CD4-positive, alpha-beta memory T cell (primary cell): Measurements from ENCODE around the gene SCAMP4. TPM values are rescaled to one million over a fixed set of nuclear protein-coding genes. Genes with fewer than 3 reads are reported as not detected.

Experiments
- CTCF ChIA-PET: fragments of 350-600 bp; sonication (Branson Sonifier 250); formaldehyde crosslinking; loops from one replicate; lab custom pipeline; 2021; ENCODE audit warnings: inconsistent platforms; ENCODE audit not compliant: partially characterized antibody; lab: Charles Lee
- POLR2A ChIA-PET: fragments of 350-600 bp; sonication (Branson Sonifier 250); formaldehyde crosslinking; loops from one replicate; lab custom pipeline; 2021; ENCODE audit not compliant: partially characterized antibody; lab: Charles Lee
- DNase-seq, 5 donors: peaks; one replicate each; pipeline versions ENCODE4 v3.0.0 to v3.0.0-alpha.2; 2020 to 2022; ENCODE audit warnings: mixed read lengths in 1 of 5
- H3K27ac ChIP-seq: one replicate; pipeline ENCODE4 v1.7.0; 2013; ENCODE audit warnings: low read depth, low read length
- H3K27me3 ChIP-seq: 2 replicates; pipeline ENCODE4 v1.7.0; 2013; ENCODE audit warnings: mild to moderate bottlenecking, low read length, moderate library complexity; ENCODE audit not compliant: insufficient read depth
- H3K36me3 ChIP-seq: 2 replicates; pipeline ENCODE4 v1.7.0; 2013; ENCODE audit warnings: mild to moderate bottlenecking, low read length, moderate library complexity; ENCODE audit not compliant: insufficient read depth
- H3K4me1 ChIP-seq: 2 replicates; pipeline ENCODE4 v1.7.0; 2013; ENCODE audit warnings: mild to moderate bottlenecking, low read length, moderate library complexity; ENCODE audit not compliant: insufficient read depth
- H3K4me3 ChIP-seq, 2 donors: one replicate each; pipeline ENCODE4 v1.7.0; 2013; ENCODE audit warnings: low read length in 2 of 2, mild to moderate bottlenecking in 1 of 2
- H3K9me3 ChIP-seq, 2 donors: one replicate each; pipeline ENCODE4 v1.7.0; 2013; ENCODE audit warnings: low read length in 2 of 2, control low read depth in 1 of 2; ENCODE audit not compliant: control insufficient read depth in 1 of 2
- H3K27ac Mint-ChIP-seq, 7 donors: one replicate each; pipeline ENCODE4 v1.8.0; 2020 to 2021; ENCODE audit warnings: mixed read lengths in 7 of 7, mild to moderate bottlenecking in 6 of 7, inconsistent platforms in 3 of 7, moderate library complexity in 3 of 7
- H3K27me3 Mint-ChIP-seq, 2 donors: one replicate each; pipeline ENCODE4 v1.8.0; 2020 to 2021; ENCODE audit warnings: mixed read lengths in 2 of 2
- H3K36me3 Mint-ChIP-seq, 2 donors: one replicate each; pipeline ENCODE4 v1.8.0; 2020 to 2021; ENCODE audit warnings: mixed read lengths in 2 of 2, inconsistent platforms in 1 of 2, mild to moderate bottlenecking in 1 of 2
- H3K4me1 Mint-ChIP-seq, 4 donors: one replicate each; pipeline ENCODE4 v1.8.0; 2020 to 2021; ENCODE audit warnings: mixed read lengths in 4 of 4, mild to moderate bottlenecking in 1 of 4
- H3K4me3 Mint-ChIP-seq, 8 donors: one replicate each; pipeline ENCODE4 v1.8.0; 2020 to 2021; ENCODE audit warnings: mixed read lengths in 8 of 8, mild to moderate bottlenecking in 7 of 8, moderate library complexity in 6 of 8, inconsistent platforms in 3 of 8
- H3K9me3 Mint-ChIP-seq, 8 donors: one replicate each; pipeline ENCODE4 v1.8.0; 2020 to 2021; ENCODE audit warnings: mixed read lengths in 8 of 8, mild to moderate bottlenecking in 5 of 8, inconsistent platforms in 3 of 8, moderate library complexity in 1 of 8
- intact Hi-C: fragments of 100-400 bp; cut with micrococcal nuclease; formaldehyde crosslinking; loops from one replicate; pipeline ENCODE4 v1.15.1; 2023
- polyA plus RNA-seq, 2 donors: library from polyadenylated mRNA; unstranded; fragments of 300-500 nt; fragmentation: Illumina TruSeq; gene quantifications; one replicate each; pipeline ENCODE4 v1.2.3, GENCODE V29; 2021
- total RNA-seq, 2 experiments: library from RNA; stranded (reverse); gene quantifications; one replicate each; pipeline ENCODE4 v1.2.3, GENCODE V29; 2021

The SCAMP4 gene
- total and polyA plus RNA-seq, 4 experiments from 2014 or later = 9.8 to 29.1 (median 19.4) TPM

- CTCF ChIA-PET = interaction anchor here (0.7 to 0.9 kb wide), 2 partner anchors 9 to 40 kb away, joined by 3 to 4 read pairs; no protein-coding TSS in a partner anchor
- Mint-ChIP-seq H3K36me3 (peaks cover 0 to 2% of the 10 kb centered on the region in 2 donors), H3K4me1 (peaks cover 6 to 41% (median 11%) of the 10 kb centered on the region in 4 donors), H3K9me3 (no peaks in the 10 kb centered on the region), H3K27ac (peak overlapping the region in 5 of 7 donors; percentile 32 to 94 (median 83)), H3K27me3 (no peaks in the 10 kb centered on the region), H3K4me3 (peak overlapping the region in 2 of 8 donors; percentile 76 to 84)
- POLR2A ChIA-PET = interaction anchor here (1.3 to 1.5 kb wide), 2 partner anchors 22 to 29 kb away, joined by 3 to 6 read pairs; no protein-coding TSS in a partner anchor
- Histone ChIP-seq H3K27ac (peak overlapping the region; percentile 15), H3K36me3 (no peaks in the 10 kb centered on the region), H3K9me3 (no peaks in the 10 kb centered on the region), H3K27me3 (no peaks in the 10 kb centered on the region), H3K4me3 (no peak overlapping the region), H3K4me1 (peaks cover 14% of the 10 kb centered on the region)
- DNase-seq = no peak
- intact Hi-C loops = loop anchor here (1.0 kb wide), 7 partner anchors 7 to 56 kb away; partner anchors contain the start of genes ABHD17A and REXO1
Observed at GRCh38 chr19:1904860-1905109, 414 bp upstream of the SCAMP4 start.

GRCh38 chr19:1905863-1906375 is 720 bp downstream of the SCAMP4 start:
- Mint-ChIP-seq H3K36me3 (peaks cover 0 to 2% of the 10 kb centered on the region in 2 donors), H3K27ac (peak overlapping the region; percentile 82 to 97 (median 96)), H3K27me3 (no peaks in the 10 kb centered on the region), H3K4me1 (peaks cover 10 to 48% (median 15%) of the 10 kb centered on the region in 4 donors), H3K4me3 (peak overlapping the region; percentile 87 to 96 (median 93)), H3K9me3 (no peaks in the 10 kb centered on the region)
- no peaks in the 10 kb centered on the region for H3K36me3 ChIP-seq
- ChIA-PET POLR2A (interaction anchor here (0.6 to 2.4 kb wide), 11 partner anchors 9 to 424 kb away, joined by 3 to 15 read pairs (median 3); no protein-coding TSS in a partner anchor), CTCF (no interaction called here)
- intact Hi-C loops = loop anchor here (1.0 kb wide), 7 partner anchors 9 to 58 kb away; partner anchors contain the start of genes ABHD17A and REXO1
- DNase-seq = no peak
- H3K4me3 ChIP-seq = peak overlapping the region; percentile 57 to 75
- H3K4me1 ChIP-seq = peaks cover 14% of the 10 kb centered on the region
- H3K9me3 ChIP-seq = no peaks in the 10 kb centered on the region
- peak overlapping the region; percentile 62 for H3K27ac ChIP-seq
- no peaks in the 10 kb centered on the region for H3K27me3 ChIP-seq

- Histone ChIP-seq H3K9me3 (no peaks in the 10 kb centered on the region), H3K4me3 (no peak overlapping the region), H3K36me3 (no peaks in the 10 kb centered on the region), H3K27me3 (no peaks in the 10 kb centered on the region), H3K27ac (no peak overlapping the region), H3K4me1 (peaks cover 14% of the 10 kb centered on the region)
- peaks cover 10 to 48% (median 15%) of the 10 kb centered on the region in 4 donors for H3K4me1 Mint-ChIP-seq
- ChIA-PET POLR2A (interaction anchor here (2.0 to 2.4 kb wide), 2 partner anchors 10 to 42 kb away, joined by 8 to 15 read pairs; no protein-coding TSS in a partner anchor), CTCF (interaction anchor here (0.6 to 0.8 kb wide), 2 partner anchors 16 to 39 kb away, joined by 3 read pairs; no protein-coding TSS in a partner anchor)
- H3K27me3 Mint-ChIP-seq = no peaks in the 10 kb centered on the region
- intact Hi-C loops = no loop called here
- no peaks in the 10 kb centered on the region for H3K9me3 Mint-ChIP-seq
- H3K27ac Mint-ChIP-seq = peak overlapping the region in 2 of 7 donors; percentile 13 to 51
- peak overlapping the region in 7 of 8 donors; percentile 29 to 70 (median 48) for H3K4me3 Mint-ChIP-seq
- peaks cover 0 to 2% of the 10 kb centered on the region in 2 donors for H3K36me3 Mint-ChIP-seq
- DNase-seq = no peak
Observed at GRCh38 chr19:1906985-1907562, 1.9 kb downstream of the SCAMP4 start.

GRCh38 chr19:1907563-1908363 is 2.6 kb downstream of the SCAMP4 start:
- H3K36me3 ChIP-seq = no peaks in the 10 kb centered on the region
- H3K4me3 Mint-ChIP-seq = peak overlapping the region in 1 of 8 donors; percentile 32
- ChIA-PET POLR2A (interaction anchor here (2.4 kb wide), 1 partner anchor 11 kb away, joined by 15 read pairs; no protein-coding TSS in a partner anchor), CTCF (interaction anchor here (0.8 kb wide), 1 partner anchor 15 kb away, joined by 3 read pairs; no protein-coding TSS in a partner anchor)
- H3K27ac ChIP-seq = no peak overlapping the region
- H3K36me3 Mint-ChIP-seq = peaks cover 0 to 2% of the 10 kb centered on the region in 2 donors
- H3K27me3 ChIP-seq = no peaks in the 10 kb centered on the region
- no peak overlapping the region for H3K27ac Mint-ChIP-seq
- H3K9me3 Mint-ChIP-seq = no peaks in the 10 kb centered on the region
- H3K4me1 Mint-ChIP-seq = peaks cover 10 to 48% (median 15%) of the 10 kb centered on the region in 4 donors
- no peak overlapping the region for H3K4me3 ChIP-seq
- H3K4me1 ChIP-seq = peaks cover 14% of the 10 kb centered on the region
- no peaks in the 10 kb centered on the region for H3K9me3 ChIP-seq
- H3K27me3 Mint-ChIP-seq = no peaks in the 10 kb centered on the region
- intact Hi-C loops = no loop called here
- DNase-seq = no peak

DNA sequence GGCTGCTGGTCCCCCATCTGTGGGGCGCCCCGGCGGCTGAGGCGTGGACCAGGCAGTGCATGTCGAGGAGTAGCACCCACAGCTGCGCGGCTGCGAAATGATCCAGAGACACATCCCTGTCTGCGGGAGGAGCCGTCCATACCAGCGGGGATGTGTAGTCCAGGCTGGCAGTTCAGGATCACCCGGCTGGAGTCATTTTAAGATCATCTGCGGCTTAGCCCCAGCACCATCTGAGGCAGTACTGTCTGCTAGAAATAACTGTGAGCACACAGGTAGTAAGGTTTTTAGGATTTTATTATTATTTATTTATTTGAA is 3.1 kb downstream of the SCAMP4 start:
- H3K9me3 Mint-ChIP-seq = no peaks in the 10 kb centered on the region
- peaks cover 10 to 48% (median 15%) of the 10 kb centered on the region in 4 donors for H3K4me1 Mint-ChIP-seq
- intact Hi-C loops = no loop called here
- no peak overlapping the region for H3K27ac ChIP-seq
- POLR2A ChIA-PET = no interaction called here
- no peaks in the 10 kb centered on the region for H3K36me3 ChIP-seq
- no peak overlapping the region for H3K27ac Mint-ChIP-seq
- no peaks in the 10 kb centered on the region for H3K9me3 ChIP-seq
- CTCF ChIA-PET = no interaction called here
- DNase-seq = no peak
- no peak overlapping the region for H3K4me3 ChIP-seq
- H3K4me3 Mint-ChIP-seq = peak overlapping the region in 1 of 8 donors; percentile 32
- H3K36me3 Mint-ChIP-seq = peaks cover 0 to 2% of the 10 kb centered on the region in 2 donors
- no peaks in the 10 kb centered on the region for H3K27me3 ChIP-seq
- no peaks in the 10 kb centered on the region for H3K27me3 Mint-ChIP-seq
- peaks cover 14% of the 10 kb centered on the region for H3K4me1 ChIP-seq

DNA sequence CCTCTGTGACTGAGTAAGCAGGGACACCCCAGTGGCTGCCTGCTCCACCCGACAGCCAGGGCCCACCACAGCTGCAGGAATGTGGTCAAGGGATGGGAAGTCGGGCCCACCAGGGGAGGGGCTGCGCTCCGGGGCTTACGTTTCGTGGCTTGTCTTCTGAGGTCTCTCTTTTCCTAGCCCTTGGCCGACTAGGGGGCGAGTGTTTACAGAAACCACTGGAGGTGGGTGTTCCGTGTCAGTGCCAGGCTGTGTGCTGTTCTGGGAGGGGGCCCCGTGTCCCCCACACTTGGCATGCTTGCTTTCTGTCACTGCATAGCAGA is 4.5 kb downstream of the SCAMP4 start:
- intact Hi-C loops = no loop called here
- Mint-ChIP-seq H3K27me3 (no peaks in the 10 kb centered on the region), H3K36me3 (peaks cover 0 to 2% of the 10 kb centered on the region in 2 donors), H3K27ac (peak overlapping the region in 2 of 7 donors; percentile 11 to 97), H3K9me3 (no peaks in the 10 kb centered on the region), H3K4me3 (peak overlapping the region in 2 of 8 donors; percentile 26 to 67), H3K4me1 (peaks cover 8 to 36% (median 12%) of the 10 kb centered on the region in 4 donors)
- no peaks in the 10 kb centered on the region for H3K9me3 ChIP-seq
- ChIA-PET CTCF (no interaction called here), POLR2A (no interaction called here)
- H3K4me1 ChIP-seq = peaks cover 10% of the 10 kb centered on the region
- H3K27ac ChIP-seq = no peak overlapping the region
- no peaks in the 10 kb centered on the region for H3K27me3 ChIP-seq
- H3K36me3 ChIP-seq = no peaks in the 10 kb centered on the region
- DNase-seq = no peak
- no peak overlapping the region for H3K4me3 ChIP-seq

DNA sequence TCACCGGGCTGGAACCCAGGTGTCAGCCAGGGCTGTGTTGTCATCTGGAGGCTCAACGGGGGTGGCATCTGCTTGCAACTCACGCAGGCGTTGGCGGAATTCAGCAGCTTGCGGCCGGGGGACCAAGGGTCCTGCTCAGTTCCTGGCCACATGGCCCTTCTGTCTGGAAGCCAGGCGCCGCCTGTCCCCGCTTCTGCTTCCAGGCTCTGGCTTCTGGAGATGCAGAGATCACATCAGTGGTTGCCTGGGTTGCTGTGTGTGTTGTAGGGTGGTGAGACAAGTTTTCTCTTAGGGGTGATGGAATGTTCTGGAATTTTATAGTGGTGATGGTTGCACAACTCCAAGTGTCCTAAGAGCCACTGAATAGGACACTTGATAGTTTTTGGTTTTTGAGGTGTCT is 5.0 kb downstream of the SCAMP4 start:
- CTCF ChIA-PET = interaction anchor here (1.8 kb wide), 1 partner anchor 13 kb away, joined by 7 read pairs; no protein-coding TSS in a partner anchor
- peaks cover 6 to 32% (median 12%) of the 10 kb centered on the region in 4 donors for H3K4me1 Mint-ChIP-seq
- H3K27ac Mint-ChIP-seq = peak overlapping the region in 6 of 7 donors; percentile 11 to 97 (median 85)

More for the DNA sequence above, 5.0 kb downstream of the SCAMP4 start:
- peak overlapping the region in 4 of 8 donors; percentile 10 to 67 (median 34) for H3K4me3 Mint-ChIP-seq
- H3K9me3 Mint-ChIP-seq = no peaks in the 10 kb centered on the region
- DNase-seq = no peak
- POLR2A ChIA-PET = interaction anchor here (0.9 kb wide), 1 partner anchor 138 kb away, joined by 4 read pairs; no protein-coding TSS in a partner anchor
- no peak overlapping the region for H3K27ac ChIP-seq
- intact Hi-C loops = no loop called here
- no peaks in the 10 kb centered on the region for H3K9me3 ChIP-seq
- H3K27me3 Mint-ChIP-seq = no peaks in the 10 kb centered on the region
- H3K27me3 ChIP-seq = no peaks in the 10 kb centered on the region
- no peaks in the 10 kb centered on the region for H3K36me3 ChIP-seq
- no peak overlapping the region for H3K4me3 ChIP-seq
- H3K4me1 ChIP-seq = peaks cover 7% of the 10 kb centered on the region
- peaks cover 0 to 2% of the 10 kb centered on the region in 2 donors for H3K36me3 Mint-ChIP-seq
